Raji (cell line): ENCODE results near the gene ZFX.

Source experiments
- POLR2A ChIP-seq: IDR thresholded peaks from 2 replicates; pipeline ENCODE4 v1.6.1; 2011; ENCODE audit warnings: low read depth, low read length, control low read depth; ENCODE audit not compliant: insufficient read depth

ZFX gene

GRCh38 chrX:24184018-24184417 lies 34.5 kb downstream of the ZFX start:
- no peak for TF ChIP-seq POLR2A

- TF ChIP-seq POLR2A, result no peak
Measured at GRCh38 chrX:24186483-24186882, 37.0 kb downstream of the ZFX start.

- TF ChIP-seq POLR2A, result no peak
Measured at GRCh38 chrX:24186986-24187385, 37.5 kb downstream of the ZFX start.

- TF ChIP-seq POLR2A, result no peak
Measured at GRCh38 chrX:24189490-24189889, 40.0 kb downstream of the ZFX start.

- TF ChIP-seq POLR2A, result no peak
Measured at GRCh38 chrX:24190500-24191156, 41.1 kb downstream of the ZFX start.

GRCh38 chrX:24196509-24196908 lies 47.0 kb downstream of the ZFX start:
- TF ChIP-seq POLR2A, result no peak

GRCh38 chrX:24198101-24198500 lies 48.6 kb downstream of the ZFX start:
- no peak for TF ChIP-seq POLR2A

GRCh38 chrX:24200133-24200532 lies 50.6 kb downstream of the ZFX start:
- no peak for TF ChIP-seq POLR2A

- TF ChIP-seq POLR2A, result no peak
Measured at GRCh38 chrX:24201216-24201615, 51.7 kb downstream of the ZFX start.

- no peak for TF ChIP-seq POLR2A
Measured at GRCh38 chrX:24202465-24203031, 53.0 kb downstream of the ZFX start.

GRCh38 chrX:24203072-24203808 lies 53.7 kb downstream of the ZFX start:
- no peak for TF ChIP-seq POLR2A

- no peak for TF ChIP-seq POLR2A
Measured at GRCh38 chrX:24204331-24204730, 54.8 kb downstream of the ZFX start.

GRCh38 chrX:24204958-24205357 lies 55.4 kb downstream of the ZFX start:
- no peak for TF ChIP-seq POLR2A

GRCh38 chrX:24207826-24208225 lies 58.3 kb downstream of the ZFX start:
- TF ChIP-seq POLR2A, result no peak

- no peak for TF ChIP-seq POLR2A
Measured at GRCh38 chrX:24208496-24209240, 59.1 kb downstream of the ZFX start.

- no peak for TF ChIP-seq POLR2A
Measured at GRCh38 chrX:24210190-24210589, 60.7 kb downstream of the ZFX start.
